Measurements from ENCODE around the gene FRMD1.

The FRMD1 gene

DNA sequence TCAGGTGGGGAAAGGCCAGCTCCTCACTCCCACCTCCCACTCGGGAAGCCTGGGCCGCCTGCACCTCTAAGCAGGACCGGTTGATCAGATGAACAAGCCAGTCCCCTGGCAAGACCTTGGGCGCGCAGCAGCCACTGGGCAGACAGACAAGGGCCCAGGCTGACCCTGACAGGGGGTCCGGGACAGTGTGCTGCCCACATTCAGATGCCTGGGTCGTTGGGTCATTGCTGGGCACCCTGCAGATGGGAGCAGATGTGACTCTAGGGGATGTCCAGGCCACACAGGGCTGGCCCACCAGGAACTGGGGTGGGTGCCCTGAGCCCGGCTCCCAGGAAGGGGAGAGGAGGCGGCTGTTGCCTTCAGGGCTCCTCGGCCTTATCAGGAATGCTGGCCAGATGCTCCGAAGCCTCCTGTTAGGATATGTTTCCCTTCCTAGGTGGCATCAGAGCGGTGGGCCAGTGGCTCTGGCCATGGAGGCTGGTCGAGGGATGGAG lies 17.3 kb upstream of the FRMD1 start:
- Mint-ChIP-seq H3K36me3 (ENCODE audit: insufficient read depth) (no peaks in the 10 kb centered on the region), H3K27ac (no peak overlapping the region), H3K27me3 (peaks cover 14 to 45% of the 10 kb centered on the region in 2 donors), H3K4me3 (no peak overlapping the region), H3K9me3 (peaks cover 2 to 11% of the 10 kb centered on the region in 2 donors), H3K4me1 (ENCODE audit: low read depth in 2 of 2) (no peaks in the 10 kb centered on the region)
- no peak for ATAC-seq (replicated peaks)
- DNase-seq, result no peak

DNA sequence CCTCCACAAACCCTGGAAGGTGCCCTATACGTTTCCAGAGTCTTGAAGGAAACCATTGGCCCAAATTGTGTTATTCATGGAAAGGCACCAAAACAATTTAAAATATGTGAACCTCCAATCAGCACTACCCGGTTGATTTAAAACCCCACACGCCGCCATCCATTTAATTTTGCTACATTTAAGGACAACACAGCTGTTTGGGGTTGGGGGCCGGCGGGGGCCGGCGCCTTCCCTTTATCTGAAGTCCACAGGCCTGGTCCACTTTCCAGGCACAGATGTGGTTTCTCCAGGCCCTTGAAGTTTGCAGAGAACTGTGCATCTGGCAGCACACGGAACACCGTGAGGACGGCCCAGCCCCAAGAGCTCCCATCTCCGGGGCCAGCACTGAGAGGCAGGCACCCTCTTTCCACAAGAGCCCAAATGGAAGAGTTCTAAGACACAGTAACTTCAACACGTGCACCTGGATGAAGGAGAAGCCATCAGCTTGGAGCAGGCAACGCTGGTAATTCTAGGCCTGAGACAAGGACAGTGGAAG lies 16.8 kb upstream of the FRMD1 start:
- Mint-ChIP-seq H3K9me3 (peaks cover 2 to 11% of the 10 kb centered on the region in 2 donors), H3K27me3 (peaks cover 14 to 45% of the 10 kb centered on the region in 2 donors), H3K36me3 (ENCODE audit: insufficient read depth) (no peaks in the 10 kb centered on the region), H3K4me1 (ENCODE audit: low read depth in 2 of 2) (no peaks in the 10 kb centered on the region), H3K27ac (no peak overlapping the region), H3K4me3 (no peak overlapping the region)
- DNase-seq (no peak), ATAC-seq (replicated peaks) (no peak)

DNA sequence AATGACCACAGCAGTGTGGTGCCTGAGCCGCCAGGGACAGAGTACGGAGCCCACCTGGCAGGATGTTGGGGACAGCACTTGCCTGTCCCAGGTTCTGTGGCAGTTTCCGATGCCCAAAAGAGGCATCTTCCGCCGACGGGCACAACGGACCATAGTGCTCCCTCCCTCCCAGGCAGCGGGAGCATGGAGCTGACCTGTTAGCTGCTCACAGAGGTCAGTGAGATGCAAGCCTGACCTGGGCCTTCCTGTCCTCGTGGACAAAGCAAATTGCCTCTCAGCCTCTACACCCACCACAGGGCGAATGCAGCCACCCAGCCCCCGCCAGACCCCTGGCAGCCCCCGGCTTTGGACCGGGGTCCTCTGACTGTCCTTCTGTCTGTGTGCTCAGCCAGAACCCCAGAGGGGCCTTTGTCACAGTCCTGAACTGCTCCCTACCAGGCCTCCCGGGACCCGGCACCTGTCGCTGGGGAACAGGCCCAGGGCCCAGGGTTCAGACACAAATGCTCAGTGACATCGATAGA lies 16.2 kb upstream of the FRMD1 start:
- no peaks in the 10 kb centered on the region for H3K4me1 Mint-ChIP-seq (ENCODE audit: low read depth in 2 of 2)
- H3K9me3 Mint-ChIP-seq, result peaks cover 2 to 11% of the 10 kb centered on the region in 2 donors
- no peak for ATAC-seq (replicated peaks)
- H3K27ac Mint-ChIP-seq, result no peak overlapping the region
- peaks cover 14 to 40% of the 10 kb centered on the region in 2 donors for H3K27me3 Mint-ChIP-seq
- no peak overlapping the region for H3K4me3 Mint-ChIP-seq
- DNase-seq, result no peak
- H3K36me3 Mint-ChIP-seq (ENCODE audit: insufficient read depth), result no peaks in the 10 kb centered on the region

DNA sequence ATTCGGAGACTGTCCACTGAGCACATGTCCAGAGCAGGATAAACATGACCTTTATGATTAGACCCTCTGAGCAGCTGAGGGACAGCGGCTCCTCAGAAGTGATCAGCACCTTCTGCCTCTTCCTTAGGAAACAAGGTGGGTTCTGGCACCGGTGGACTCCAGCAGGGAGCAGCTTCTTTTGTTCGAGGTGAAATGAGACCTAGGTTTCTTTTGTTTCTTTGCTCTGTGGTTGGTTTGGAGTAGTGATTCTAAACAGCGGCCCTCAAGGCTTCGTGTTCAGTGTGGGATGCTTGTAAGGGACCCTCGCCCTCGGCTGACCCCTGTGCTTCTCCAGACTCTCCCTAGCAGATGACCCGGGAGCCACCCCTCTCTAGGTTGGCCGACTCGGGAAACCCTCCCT lies 14.6 kb upstream of the FRMD1 start:
- H3K36me3 Mint-ChIP-seq (ENCODE audit: insufficient read depth), result peaks cover 3% of the 10 kb centered on the region
- peaks cover 2 to 11% of the 10 kb centered on the region in 2 donors for H3K9me3 Mint-ChIP-seq
- H3K27me3 Mint-ChIP-seq, result peaks cover 5 to 26% of the 10 kb centered on the region in 2 donors
- ATAC-seq (replicated peaks) (no peak), DNase-seq (no peak)
- no peak overlapping the region for H3K4me3 Mint-ChIP-seq
- H3K27ac Mint-ChIP-seq, result no peak overlapping the region
- H3K4me1 Mint-ChIP-seq (ENCODE audit: low read depth in 2 of 2), result no peaks in the 10 kb centered on the region

DNA sequence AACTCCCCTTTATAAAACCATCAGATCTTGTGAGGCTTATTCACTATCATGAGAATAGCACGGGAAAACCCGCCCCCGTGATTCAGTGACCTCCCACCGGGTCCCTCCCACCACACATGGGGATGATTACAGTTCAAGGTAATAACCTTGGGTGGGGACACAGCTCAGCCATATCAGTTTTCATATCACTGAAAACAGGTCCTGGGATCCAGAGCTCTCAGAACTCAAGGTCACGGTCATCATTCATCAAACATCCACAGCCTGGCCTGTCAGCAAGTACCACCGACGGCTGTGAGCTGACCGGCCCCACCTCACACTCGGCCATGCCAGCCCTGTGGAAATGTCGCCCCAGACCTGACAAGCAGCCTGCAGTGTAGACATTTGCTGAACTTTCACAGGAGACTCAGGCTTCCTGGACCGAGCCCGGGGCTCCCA lies 14.1 kb upstream of the FRMD1 start:
- H3K4me3 Mint-ChIP-seq, result no peak overlapping the region

DNA sequence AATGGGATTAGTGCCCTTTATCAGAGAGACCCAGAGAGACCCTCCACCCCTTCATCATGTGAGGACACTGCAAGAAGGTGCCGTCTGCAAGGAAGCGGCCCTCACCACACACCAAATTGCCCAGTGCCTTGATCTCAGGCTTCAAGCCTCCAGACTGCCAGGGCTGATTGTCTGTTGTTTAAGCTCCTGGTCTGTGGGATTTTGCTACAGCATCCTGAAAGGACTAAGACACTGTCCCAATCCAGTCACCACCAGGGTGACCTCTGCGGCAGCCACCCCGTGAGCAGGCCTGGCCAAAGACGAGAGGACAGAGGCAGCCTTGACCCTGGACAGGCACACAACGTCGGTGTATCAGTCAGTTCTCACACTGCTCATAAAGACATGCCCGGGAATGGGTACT lies 13.5 kb upstream of the FRMD1 start:
- no peak overlapping the region for H3K4me3 Mint-ChIP-seq
- no peak for DNase-seq
- H3K27me3 Mint-ChIP-seq, result peaks cover under 1 to 15% of the 10 kb centered on the region in 2 donors
- H3K9me3 Mint-ChIP-seq, result peaks cover 2 to 11% of the 10 kb centered on the region in 2 donors
- no peaks in the 10 kb centered on the region for H3K4me1 Mint-ChIP-seq (ENCODE audit: low read depth in 2 of 2)
- no peak overlapping the region for H3K27ac Mint-ChIP-seq
- H3K36me3 Mint-ChIP-seq (ENCODE audit: insufficient read depth), result peaks cover 3% of the 10 kb centered on the region
- ATAC-seq (replicated peaks), result no peak

More for the DNA sequence above, 14.1 kb upstream of the FRMD1 start:
- Mint-ChIP-seq H3K4me1 (ENCODE audit: low read depth in 2 of 2) (no peaks in the 10 kb centered on the region), H3K36me3 (ENCODE audit: insufficient read depth) (peaks cover 3% of the 10 kb centered on the region), H3K27me3 (peaks cover 5 to 21% of the 10 kb centered on the region in 2 donors), H3K9me3 (peaks cover 2 to 11% of the 10 kb centered on the region in 2 donors), H3K27ac (no peak overlapping the region)
- DNase-seq (no peak), ATAC-seq (replicated peaks) (no peak)

DNA sequence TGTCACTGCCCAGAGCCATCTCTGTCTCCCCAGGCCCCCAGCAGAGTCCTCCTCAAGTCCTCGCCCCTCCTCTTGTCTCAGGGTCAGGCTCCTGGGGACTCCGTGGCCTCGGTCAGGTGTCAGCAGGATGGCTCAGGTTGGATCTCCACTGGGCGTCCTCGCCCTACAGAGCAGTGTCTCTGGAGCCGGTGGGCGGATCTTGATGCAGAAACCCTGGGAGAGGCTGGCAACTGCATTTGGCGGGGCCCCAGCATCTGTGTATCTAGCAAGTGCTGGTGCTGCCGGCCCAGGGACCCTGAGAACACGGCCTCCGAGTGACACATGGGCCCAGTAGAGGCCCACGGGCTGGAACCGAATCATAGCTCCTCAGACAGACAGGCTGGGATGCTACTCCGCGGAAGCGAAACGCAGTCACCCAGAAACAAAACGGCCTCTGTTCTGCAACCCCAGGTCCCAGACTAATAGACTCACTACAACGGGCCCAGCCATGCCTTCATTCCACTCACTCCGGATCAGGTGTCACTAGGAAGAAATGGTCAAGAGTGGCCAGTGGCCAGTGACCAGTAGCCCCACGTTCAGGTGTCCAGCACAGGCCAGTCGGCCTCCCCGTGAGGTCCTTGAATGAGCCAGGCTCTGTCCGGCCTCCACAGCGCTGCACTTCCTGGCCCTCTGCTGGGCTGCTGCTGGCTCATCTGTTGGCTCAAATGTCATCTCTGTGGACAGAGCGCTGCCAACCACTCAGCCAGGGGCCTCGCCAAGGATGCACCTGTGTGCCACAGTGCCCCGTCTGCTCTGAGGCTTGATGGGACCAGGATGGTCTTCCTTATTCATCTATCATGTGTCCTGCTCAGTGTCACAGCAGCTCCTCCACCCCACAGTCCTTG lies 12.6 kb upstream of the FRMD1 start:
- H3K27me3 Mint-ChIP-seq, result peaks cover 0 to 6% of the 10 kb centered on the region in 2 donors
- ATAC-seq (replicated peaks), result no peak
- no peaks in the 10 kb centered on the region for H3K4me1 Mint-ChIP-seq (ENCODE audit: low read depth in 2 of 2)
- DNase-seq, result no peak
- peaks cover 2 to 11% of the 10 kb centered on the region in 2 donors for H3K9me3 Mint-ChIP-seq
- no peak overlapping the region for H3K27ac Mint-ChIP-seq
- peaks cover 3% of the 10 kb centered on the region for H3K36me3 Mint-ChIP-seq (ENCODE audit: insufficient read depth)
- no peak overlapping the region for H3K4me3 Mint-ChIP-seq

DNA sequence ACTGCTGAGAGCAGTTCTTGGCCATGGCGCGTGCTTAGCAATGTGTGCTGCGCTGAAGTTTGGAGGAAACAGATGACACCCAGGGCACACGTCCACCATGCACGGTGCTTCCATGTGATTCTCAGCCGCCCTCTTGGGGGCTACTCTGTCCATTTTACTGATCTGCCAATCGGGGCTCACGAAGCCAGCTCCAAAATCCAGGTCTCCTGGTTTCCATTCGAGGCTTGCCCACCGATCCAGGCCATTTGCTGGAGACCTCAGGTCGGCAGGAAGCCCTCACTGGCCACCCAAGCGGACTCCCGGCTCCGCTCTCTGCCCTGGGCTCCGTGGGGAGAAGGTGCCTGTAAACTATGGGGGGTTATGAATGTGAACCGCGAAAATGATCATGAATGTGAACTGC lies 11.7 kb upstream of the FRMD1 start:
- peaks cover 3% of the 10 kb centered on the region for H3K36me3 Mint-ChIP-seq (ENCODE audit: insufficient read depth)
- H3K27ac Mint-ChIP-seq, result no peak overlapping the region
- H3K27me3 Mint-ChIP-seq, result no peaks in the 10 kb centered on the region
- H3K9me3 Mint-ChIP-seq, result peaks cover 2 to 11% of the 10 kb centered on the region in 2 donors
- no peak overlapping the region for H3K4me3 Mint-ChIP-seq
- ATAC-seq (replicated peaks) (no peak), DNase-seq (no peak)
- H3K4me1 Mint-ChIP-seq (ENCODE audit: low read depth in 2 of 2), result no peaks in the 10 kb centered on the region

DNA sequence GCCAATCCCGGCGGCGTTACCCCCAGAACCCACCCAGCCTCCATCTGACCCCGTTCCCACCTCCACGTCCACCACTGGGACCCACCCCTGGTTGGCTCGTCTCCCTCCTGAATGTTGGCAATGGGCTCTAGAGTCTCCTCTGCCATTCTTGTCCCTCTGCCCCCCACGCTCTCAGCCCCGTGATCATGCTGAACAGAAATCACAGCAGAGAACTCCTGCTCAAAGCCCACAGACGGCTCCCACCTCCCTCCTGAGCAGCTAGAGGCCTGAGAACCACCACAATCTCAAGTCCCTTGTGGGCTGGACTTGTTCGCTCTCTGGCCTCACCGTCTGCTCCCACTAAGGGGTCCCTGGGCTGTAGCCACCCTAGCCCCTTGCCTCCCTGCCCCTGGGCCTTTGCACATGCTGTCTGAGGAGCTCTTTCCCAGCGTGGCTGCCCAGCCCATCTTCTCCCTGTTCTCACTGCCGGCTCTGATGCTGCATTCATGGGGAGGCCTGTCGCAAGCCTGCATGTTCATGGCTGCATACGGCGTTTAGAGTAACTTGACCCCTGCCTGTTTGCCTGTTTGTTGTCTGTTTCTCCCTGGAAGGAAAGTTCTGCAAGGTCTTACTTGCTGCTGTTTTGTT lies 11.2 kb upstream of the FRMD1 start:
- no peaks in the 10 kb centered on the region for H3K4me1 Mint-ChIP-seq (ENCODE audit: low read depth in 2 of 2)
- DNase-seq (no peak), ATAC-seq (replicated peaks) (no peak)
- H3K9me3 Mint-ChIP-seq, result peaks cover 2 to 11% of the 10 kb centered on the region in 2 donors
- H3K27ac Mint-ChIP-seq, result no peak overlapping the region
- no peak overlapping the region for H3K4me3 Mint-ChIP-seq
- H3K36me3 Mint-ChIP-seq (ENCODE audit: insufficient read depth), result peaks cover 3% of the 10 kb centered on the region
- no peaks in the 10 kb centered on the region for H3K27me3 Mint-ChIP-seq

DNA sequence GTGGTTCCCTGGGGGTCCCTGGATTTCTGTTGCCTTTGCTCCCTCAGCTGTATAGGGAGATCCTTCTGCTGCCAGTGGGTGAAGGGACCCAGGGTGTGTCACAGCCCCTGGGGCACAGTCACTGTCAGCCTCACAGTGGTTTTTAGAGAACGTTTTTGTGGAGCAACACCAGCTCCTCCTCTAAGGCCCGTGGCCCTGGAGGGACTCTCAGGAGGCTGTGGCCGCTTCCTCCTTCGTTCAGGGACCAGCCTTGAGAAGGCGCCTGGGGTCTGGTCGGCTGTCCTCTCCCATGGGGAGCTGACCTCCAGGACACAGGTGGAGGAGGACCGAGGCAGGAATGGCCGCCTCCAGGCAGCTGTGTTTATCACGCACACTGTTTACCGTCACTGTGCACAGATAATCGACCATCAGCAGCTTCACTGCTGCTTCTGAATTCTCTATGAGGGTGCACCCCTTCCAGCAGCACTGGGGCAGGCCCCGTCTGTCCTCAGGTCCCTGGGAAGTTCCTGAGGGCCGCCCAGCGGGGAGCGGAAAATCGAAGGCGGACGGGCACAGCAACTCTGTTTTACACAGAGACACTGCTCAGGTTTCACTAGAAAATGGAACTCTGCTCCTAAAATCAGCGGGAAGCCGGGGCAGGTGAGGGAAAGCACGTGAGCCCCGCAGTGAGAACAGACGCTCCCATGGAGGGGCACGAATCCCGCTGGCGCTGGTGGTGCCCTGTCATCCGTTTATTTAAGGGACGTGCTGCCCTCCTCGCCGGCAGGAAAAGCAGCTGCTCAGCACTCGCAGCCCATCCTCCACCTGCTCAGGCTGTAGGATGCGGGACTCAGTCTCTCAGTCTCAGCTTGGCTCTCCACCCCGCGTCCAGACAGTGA lies 10.4 kb upstream of the FRMD1 start:
- H3K4me3 Mint-ChIP-seq, result no peak overlapping the region
- peaks cover 3% of the 10 kb centered on the region for H3K36me3 Mint-ChIP-seq (ENCODE audit: insufficient read depth)
- H3K9me3 Mint-ChIP-seq, result peaks cover 2 to 11% of the 10 kb centered on the region in 2 donors
- H3K27ac Mint-ChIP-seq, result no peak overlapping the region
- ATAC-seq (replicated peaks) (no peak), DNase-seq (no peak)
- no peaks in the 10 kb centered on the region for H3K27me3 Mint-ChIP-seq
- no peaks in the 10 kb centered on the region for H3K4me1 Mint-ChIP-seq (ENCODE audit: low read depth in 2 of 2)

DNA sequence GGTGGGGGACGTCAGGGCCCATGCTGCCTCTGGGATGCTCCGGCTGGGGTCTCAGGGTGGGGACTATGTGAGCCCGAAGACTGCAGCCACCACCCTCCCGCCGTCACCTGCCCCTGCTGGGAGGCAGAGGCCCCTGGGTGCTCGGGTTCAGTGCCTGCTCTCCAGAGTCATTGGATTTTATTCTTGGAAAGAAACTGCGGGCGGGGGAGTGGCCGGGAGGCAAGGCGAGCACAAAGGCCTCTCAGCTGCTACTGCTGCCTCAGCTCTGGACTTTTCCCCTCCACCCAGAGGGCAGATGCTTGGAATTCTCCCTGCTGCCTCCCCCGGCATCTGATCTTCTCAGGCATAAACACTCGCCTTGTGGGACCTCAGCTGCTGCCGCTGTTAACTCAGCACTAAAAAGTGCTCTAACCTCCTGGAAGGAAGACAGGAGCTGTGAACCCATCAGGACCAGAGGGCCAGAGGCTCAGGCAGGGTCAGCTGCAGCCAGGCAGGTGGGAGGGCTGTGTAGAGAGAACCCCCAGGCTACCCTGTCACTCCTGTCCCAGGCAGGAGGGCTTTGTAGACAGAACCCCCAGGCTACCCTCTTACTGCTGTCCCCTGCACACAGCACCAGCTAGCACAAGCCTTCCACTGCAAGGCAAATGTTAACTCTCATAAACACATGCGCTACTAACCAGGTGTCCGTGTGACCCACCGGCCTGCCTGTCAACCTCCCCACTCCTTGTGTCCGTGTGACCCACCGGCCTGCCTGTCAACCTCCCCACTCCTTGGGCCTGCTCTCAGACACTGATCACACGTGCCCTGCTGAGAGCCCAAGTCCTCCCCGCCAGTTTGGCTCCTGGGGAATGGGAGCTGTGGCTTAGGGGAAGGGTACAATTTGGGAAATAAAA lies 9.4 kb upstream of the FRMD1 start:
- Mint-ChIP-seq H3K9me3 (peaks cover 2 to 11% of the 10 kb centered on the region in 2 donors), H3K4me1 (ENCODE audit: low read depth in 2 of 2) (no peaks in the 10 kb centered on the region), H3K36me3 (ENCODE audit: insufficient read depth) (peaks cover 3% of the 10 kb centered on the region), H3K27me3 (no peaks in the 10 kb centered on the region), H3K4me3 (no peak overlapping the region), H3K27ac (no peak overlapping the region)
- ATAC-seq (replicated peaks) (no peak), DNase-seq (no peak)
